Urinary bladder (tissue), 4 donors: ENCODE results near the gene TLE5. TPM values are rescaled to one million over a fixed set of nuclear protein-coding genes. Genes with fewer than 3 reads are reported as not detected.

Experiments
- DNase-seq: peaks from one replicate; pipeline ENCODE4 v3.0.0-alpha.2; 2015; ENCODE audit errors: extremely low spot score
- H3K27ac ChIP-seq: one replicate; pipeline ENCODE4 v1.5.1; 2013; ENCODE audit warnings: low read depth, mild to moderate bottlenecking, moderate library complexity
- H3K36me3 ChIP-seq: one replicate; pipeline ENCODE4 v1.6.1; 2013; ENCODE audit warnings: mild to moderate bottlenecking, moderate library complexity; ENCODE audit not compliant: insufficient read depth
- H3K4me1 ChIP-seq: one replicate; pipeline ENCODE4 v1.6.1; 2013; ENCODE audit warnings: mild to moderate bottlenecking, moderate library complexity; ENCODE audit not compliant: insufficient read depth
- H3K4me3 ChIP-seq: one replicate; pipeline ENCODE4 v1.5.1; 2013; ENCODE audit warnings: low read depth, low read length
- WGBS: extraction: QIAGEN DNeasy Blood & Tissue Kit; methylation state at CpG from one replicate; pipeline ENCODE4 v1.1.7; 2013; 5-methylcytosine and 5-hydroxymethylcytosine counted together
- polyA plus RNA-seq: library from polyadenylated mRNA; stranded (reverse); fragments of 200-250 nt; gene quantifications from one replicate; pipeline ENCODE4 v1.2.3, GENCODE V29; 2013
- total RNA-seq: library from RNA; depleted of rRNA; stranded (reverse); fragments of >200 nt; gene quantifications from one replicate; pipeline ENCODE4 v1.2.3, GENCODE V29; 2014
- donor health status: healthy with polysubstance abuse.
- donor health status: healthy.

Gene TLE5
- total and polyA plus RNA-seq, 2 donors = 65.0 to 725 TPM

- peaks cover 2% of the 10 kb centered on the region for H3K36me3 ChIP-seq
- H3K4me3 ChIP-seq = peak overlapping the region; percentile 99
- no peak for DNase-seq
- peaks cover 2% of the 10 kb centered on the region for H3K4me1 ChIP-seq
- H3K27ac ChIP-seq = peak overlapping the region; percentile 98
- 3% methylated on average over 88 of the region's 88 CpGs for WGBS
Observed at GRCh38 chr19:3061182-3062161, 823 bp downstream of the TLE5 start.

GRCh38 chr19:3060857-3061181 is 1.5 kb downstream of the TLE5 start:
- peak overlapping the region; percentile 99 for H3K4me3 ChIP-seq
- DNase-seq = no peak
- H3K4me1 ChIP-seq = peaks cover 2% of the 10 kb centered on the region
- H3K27ac ChIP-seq = peak overlapping the region; percentile 98
- peaks cover 2% of the 10 kb centered on the region for H3K36me3 ChIP-seq
- 21% methylated on average over 4 of the region's 4 CpGs for whole genome bisulfite sequencing

GRCh38 chr19:3059653-3060052 is 2.6 kb downstream of the TLE5 start:
- Histone ChIP-seq H3K27ac (no peak overlapping the region), H3K4me3 (no peak overlapping the region), H3K36me3 (peaks cover 2% of the 10 kb centered on the region), H3K4me1 (peaks cover 2% of the 10 kb centered on the region)
- 90% methylated on average over 16 of the region's 16 CpGs for WGBS
- DNase-seq = no peak

- 90% methylated on average over 10 of the region's 10 CpGs for WGBS
- DNase-seq = no peak
- Histone ChIP-seq H3K27ac (no peak overlapping the region), H3K4me1 (peaks cover 2% of the 10 kb centered on the region), H3K36me3 (peaks cover 2% of the 10 kb centered on the region), H3K4me3 (no peak overlapping the region)
Observed at GRCh38 chr19:3058821-3059314, 3.4 kb downstream of the TLE5 start.

- no peak for DNase-seq
- Histone ChIP-seq H3K36me3 (peaks cover 4% of the 10 kb centered on the region), H3K4me3 (no peak overlapping the region), H3K27ac (no peak overlapping the region), H3K4me1 (peaks cover 2% of the 10 kb centered on the region)
- WGBS = 86% methylated on average over 20 of the region's 20 CpGs
Observed at GRCh38 chr19:3058009-3058820, 4.1 kb downstream of the TLE5 start.

- Histone ChIP-seq H3K36me3 (peaks cover 6% of the 10 kb centered on the region), H3K27ac (peak overlapping the region; percentile 49), H3K4me3 (no peak overlapping the region), H3K4me1 (no peaks in the 10 kb centered on the region)
- WGBS = 19% methylated on average over 26 of the region's 26 CpGs
- no peak for DNase-seq
Observed at GRCh38 chr19:3057275-3057714, 5.0 kb downstream of the TLE5 start.

- no peak for DNase-seq
- Histone ChIP-seq H3K27ac (peak overlapping the region; percentile 57), H3K4me3 (no peak overlapping the region), H3K36me3 (peaks cover 6% of the 10 kb centered on the region), H3K4me1 (no peaks in the 10 kb centered on the region)
- 55% methylated on average over 10 of the region's 10 CpGs for WGBS
Observed at GRCh38 chr19:3056417-3057088, 5.7 kb downstream of the TLE5 start.

- 59% methylated on average over 31 of the region's 31 CpGs for WGBS
Observed at GRCh38 chr19:3055741-3056416, 6.4 kb downstream of the TLE5 start.

GRCh38 chr19:3054972-3055740 is 7.1 kb downstream of the TLE5 start:
- no peaks in the 10 kb centered on the region for H3K4me1 ChIP-seq
- DNase-seq = no peak
- peaks cover 6% of the 10 kb centered on the region for H3K36me3 ChIP-seq
- peak overlapping the region; percentile 4 for H3K27ac ChIP-seq
- H3K4me3 ChIP-seq = no peak overlapping the region
- WGBS = 81% methylated on average over 20 of the region's 20 CpGs

More at GRCh38 chr19:3055741-3056416, 6.4 kb downstream of the TLE5 start:
- Histone ChIP-seq H3K36me3 (peaks cover 6% of the 10 kb centered on the region), H3K27ac (peak overlapping the region; percentile 4), H3K4me1 (no peaks in the 10 kb centered on the region), H3K4me3 (no peak overlapping the region)
- no peak for DNase-seq

- Histone ChIP-seq H3K4me1 (no peaks in the 10 kb centered on the region), H3K27ac (no peak overlapping the region), H3K36me3 (peaks cover 6% of the 10 kb centered on the region), H3K4me3 (no peak overlapping the region)
- no peak for DNase-seq
- WGBS = 76% methylated on average over 4 of the region's 4 CpGs
Observed at GRCh38 chr19:3054265-3054971, 7.9 kb downstream of the TLE5 start.

GRCh38 chr19:3053780-3054179 is 8.5 kb downstream of the TLE5 start:
- H3K27ac ChIP-seq = no peak overlapping the region
- DNase-seq = no peak
- H3K36me3 ChIP-seq = peaks cover 6% of the 10 kb centered on the region
- H3K4me3 ChIP-seq = no peak overlapping the region
- WGBS = 73% methylated on average over 21 of the region's 21 CpGs
- no peaks in the 10 kb centered on the region for H3K4me1 ChIP-seq

GRCh38 chr19:3053218-3053621 is 9.1 kb downstream of the TLE5 start:
- H3K36me3 ChIP-seq = peaks cover 6% of the 10 kb centered on the region
- no peak for DNase-seq
- H3K4me1 ChIP-seq = no peaks in the 10 kb centered on the region
- H3K4me3 ChIP-seq = no peak overlapping the region
- WGBS = 73% methylated on average over 15 of the region's 15 CpGs
- no peak overlapping the region for H3K27ac ChIP-seq
